ENCODE data around the gene EBLN1.
"Not testable (repeated sequence)": the region's sequence is repeated elsewhere in the genome, so short reads cannot be mapped to it uniquely, and the experiment has no call there.

EBLN1 gene

DNA sequence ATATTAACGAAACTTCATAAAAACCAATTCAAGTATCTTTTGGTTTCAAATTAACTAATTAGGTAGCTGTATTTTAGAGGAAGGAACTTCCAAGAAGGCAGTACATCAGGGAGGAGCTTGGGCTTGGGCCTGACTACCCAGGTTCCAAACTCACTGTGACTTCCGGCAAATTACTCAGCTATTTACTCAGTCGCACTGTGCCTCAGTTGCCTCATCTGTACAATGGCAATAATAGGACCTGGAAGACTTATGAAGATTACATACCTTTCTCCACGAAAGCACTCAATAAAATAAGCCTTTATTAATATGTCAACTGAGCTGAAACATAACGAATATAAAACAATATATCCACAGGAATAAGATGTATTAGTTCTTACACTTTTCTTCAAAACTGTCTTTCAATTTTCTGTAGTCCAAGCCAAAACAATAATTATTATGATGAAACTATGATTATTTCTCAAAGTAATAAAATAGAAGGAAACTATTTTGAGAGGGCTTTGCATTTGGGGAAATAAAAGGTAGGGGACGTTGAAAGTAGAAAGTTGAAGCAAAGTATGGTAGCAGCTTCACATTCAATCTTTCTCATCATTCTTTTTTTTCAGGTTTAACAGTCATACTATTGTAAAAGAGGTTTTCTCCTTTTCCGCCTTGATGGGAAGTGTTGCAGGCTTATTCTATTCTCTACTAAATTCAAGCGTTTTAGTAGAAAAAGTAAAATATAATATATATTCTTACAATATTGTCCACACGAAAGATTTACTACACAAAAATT lies 10.5 kb upstream of the EBLN1 start:
- DNase-seq (ENCODE audit: low read depth): no peak

DNA sequence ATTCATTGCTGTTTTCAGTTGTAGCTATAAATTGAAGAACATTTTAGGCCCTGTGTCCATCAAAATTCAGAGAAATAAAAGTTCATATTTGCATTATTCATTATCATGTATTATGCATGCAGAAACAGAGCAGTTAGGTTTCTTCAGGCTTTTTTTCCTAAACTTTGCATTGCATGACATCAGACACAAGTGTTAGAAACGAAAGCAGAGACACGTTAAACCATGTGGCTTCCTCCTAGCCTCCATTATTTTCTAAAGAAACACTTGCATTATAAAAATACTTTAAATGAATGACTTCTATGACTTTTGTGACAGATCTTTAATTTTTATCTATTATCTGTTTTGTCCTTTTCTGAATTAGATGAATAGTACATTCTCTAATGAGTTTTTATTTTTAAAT lies 8.8 kb upstream of the EBLN1 start:
- no peak for DNase-seq (ENCODE audit: low read depth)

DNA sequence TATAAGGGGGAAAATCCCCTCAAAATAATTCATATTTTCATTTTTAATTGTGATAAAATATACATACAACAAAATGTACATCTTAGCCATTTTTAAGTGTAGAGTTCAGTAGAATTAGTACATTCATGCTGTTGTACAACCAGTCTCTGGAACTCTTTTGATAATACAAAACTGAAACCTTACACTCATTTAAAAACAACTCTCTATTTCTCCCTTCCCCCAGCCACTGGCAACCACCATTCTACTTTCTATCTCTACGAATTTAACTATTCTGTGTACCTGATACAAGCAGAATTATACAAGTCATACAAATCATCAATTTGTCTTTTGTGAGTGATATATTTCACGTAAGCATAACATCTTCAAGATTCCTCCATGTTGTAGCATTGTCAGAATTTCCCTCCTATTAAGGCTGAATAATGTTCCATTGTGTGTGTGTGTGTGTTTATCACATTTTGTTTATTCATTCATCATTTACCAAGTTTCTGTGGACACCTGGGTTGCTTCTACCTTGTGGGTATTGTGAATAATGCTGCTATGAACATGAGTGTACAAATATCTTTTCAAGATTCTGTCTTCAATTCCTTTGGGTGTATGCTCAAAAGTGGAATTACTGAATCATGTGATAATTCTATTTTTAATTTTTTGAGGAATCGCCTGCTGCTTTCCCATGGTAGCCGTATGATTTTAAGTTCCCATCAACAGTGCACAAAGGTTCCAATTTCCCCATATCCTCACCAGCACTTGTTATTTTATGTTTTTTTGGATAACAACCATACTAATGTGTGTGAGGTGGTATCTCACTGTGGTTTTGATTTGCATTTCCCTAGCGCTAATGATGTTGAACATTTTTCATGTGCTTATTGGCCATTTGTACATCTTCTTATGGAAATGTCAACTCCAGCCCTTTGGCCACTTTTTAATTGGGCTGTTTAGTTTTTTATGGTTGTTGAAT lies 4.7 kb upstream of the EBLN1 start:
- DNase-seq (ENCODE audit: low read depth): no peak

DNA sequence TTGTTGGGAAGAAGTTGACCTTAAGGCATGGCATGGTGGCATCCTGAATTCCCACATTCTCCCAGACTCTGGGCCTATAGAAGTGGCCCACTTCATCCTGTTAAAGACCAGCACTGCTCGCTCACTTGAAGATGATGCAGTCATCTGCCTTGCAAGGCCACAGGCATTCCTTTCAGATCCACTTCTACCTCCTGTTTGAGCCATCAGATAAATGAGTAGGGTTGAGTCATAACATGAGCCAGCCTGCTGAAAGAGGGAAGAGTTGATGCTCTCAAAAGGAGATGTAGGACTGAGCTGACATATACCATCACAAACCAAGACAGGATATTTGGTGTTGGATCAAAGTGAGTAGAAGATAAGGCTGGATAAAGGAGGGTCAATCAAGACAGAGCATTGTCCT lies 1.5 kb upstream of the EBLN1 start:
- no peak for DNase-seq (ENCODE audit: low read depth)

DNA sequence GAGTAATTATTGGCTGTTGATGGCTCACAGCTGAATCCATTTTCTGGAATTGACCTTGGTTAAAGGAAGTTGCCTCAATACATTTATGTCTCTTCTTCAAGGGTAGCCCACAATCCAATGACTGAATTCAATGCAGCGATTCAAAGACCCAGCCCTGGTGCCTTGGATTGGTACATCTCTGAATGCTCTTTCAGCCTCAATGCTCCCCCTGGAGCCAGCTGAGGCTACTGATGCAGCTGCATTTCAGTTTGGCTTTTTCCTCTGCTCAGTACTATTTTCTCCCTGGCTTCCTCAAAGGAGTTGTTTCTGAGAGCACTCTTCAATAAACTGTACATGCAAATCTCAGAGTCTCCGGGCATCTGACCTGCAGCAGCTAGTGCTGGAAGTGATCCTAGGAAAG lies 633 bp upstream of the EBLN1 start:
- no peak for DNase-seq (ENCODE audit: low read depth)

DNA sequence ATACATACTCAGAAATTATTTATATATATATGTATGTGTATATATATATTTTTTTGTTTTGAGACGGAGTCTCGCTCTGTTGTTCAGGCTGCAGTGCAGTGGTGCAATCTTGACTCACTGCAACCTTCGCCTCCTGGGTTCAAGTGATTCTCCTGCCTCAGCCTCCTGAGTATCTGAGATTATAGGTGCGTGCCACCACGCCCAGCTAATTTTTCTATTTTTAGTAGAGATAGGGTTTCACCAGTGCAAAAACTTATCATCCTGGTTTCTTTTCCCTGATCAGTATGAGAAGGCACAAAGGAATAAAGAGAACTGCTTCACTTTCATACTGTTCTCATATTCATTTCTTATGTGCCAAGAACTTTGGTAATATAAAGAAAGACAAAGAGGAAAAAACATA lies 731 bp downstream of the EBLN1 start:
- not testable (repeated sequence) for DNase-seq (ENCODE audit: low read depth)

DNA sequence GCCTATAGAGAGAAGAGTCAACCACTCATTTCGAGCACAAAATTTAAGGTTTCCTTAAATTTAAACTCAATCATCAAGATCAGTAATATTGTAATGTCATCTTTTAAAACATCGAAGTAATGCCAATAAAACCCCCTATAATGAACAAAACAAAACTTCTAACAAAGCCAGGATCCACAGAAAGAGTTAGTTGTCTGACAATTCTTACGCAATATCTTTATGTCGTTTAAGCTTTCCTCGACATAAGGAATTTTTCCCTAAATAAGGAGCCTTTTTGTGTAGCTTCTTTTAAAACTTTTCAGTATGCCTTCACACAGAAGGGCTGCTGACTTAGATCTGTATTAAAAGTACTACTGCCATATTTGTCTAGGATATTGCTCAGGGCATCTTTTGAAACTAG lies 7.5 kb downstream of the EBLN1 start:
- no peak for DNase-seq (ENCODE audit: low read depth)

DNA sequence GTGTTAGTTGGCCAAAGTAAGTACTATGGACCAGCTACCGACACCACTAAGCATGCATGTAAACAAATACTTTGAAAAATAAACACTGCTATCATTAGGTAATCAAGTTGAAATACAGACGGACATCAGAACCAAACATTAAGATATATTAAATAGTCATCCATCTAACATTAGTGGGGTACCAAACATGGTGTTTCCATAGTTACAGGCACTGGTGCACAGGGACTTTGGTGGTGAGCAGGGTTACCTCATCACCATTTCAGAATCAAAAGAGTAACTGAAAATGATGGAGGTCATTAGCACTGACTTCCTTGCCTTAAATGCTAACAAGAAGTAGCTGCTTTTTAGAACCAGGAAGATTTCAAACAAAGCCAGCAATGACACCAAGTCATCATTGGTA lies 23.9 kb downstream of the EBLN1 start:
- no peak for DNase-seq (ENCODE audit: low read depth)

DNA sequence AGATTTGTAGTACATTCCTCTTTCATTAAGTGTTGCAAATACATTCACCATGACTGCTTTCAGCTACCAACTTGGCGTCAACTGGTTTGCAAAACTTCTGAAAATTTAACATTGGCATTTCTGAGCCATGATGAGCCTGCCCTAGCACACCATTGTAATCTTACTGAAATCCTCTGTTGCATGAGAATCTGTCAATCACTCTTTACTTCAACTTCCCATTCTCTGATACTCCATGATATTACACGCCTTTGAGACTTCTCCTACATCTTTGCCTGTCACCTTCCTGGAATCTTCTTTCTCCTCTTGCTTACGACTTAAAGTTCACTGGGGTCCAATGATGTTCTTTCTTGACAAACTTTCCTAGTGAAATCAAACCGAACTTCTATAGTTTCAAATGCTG lies 32.2 kb downstream of the EBLN1 start:
- DNase-seq (ENCODE audit: low read depth): no peak

DNA sequence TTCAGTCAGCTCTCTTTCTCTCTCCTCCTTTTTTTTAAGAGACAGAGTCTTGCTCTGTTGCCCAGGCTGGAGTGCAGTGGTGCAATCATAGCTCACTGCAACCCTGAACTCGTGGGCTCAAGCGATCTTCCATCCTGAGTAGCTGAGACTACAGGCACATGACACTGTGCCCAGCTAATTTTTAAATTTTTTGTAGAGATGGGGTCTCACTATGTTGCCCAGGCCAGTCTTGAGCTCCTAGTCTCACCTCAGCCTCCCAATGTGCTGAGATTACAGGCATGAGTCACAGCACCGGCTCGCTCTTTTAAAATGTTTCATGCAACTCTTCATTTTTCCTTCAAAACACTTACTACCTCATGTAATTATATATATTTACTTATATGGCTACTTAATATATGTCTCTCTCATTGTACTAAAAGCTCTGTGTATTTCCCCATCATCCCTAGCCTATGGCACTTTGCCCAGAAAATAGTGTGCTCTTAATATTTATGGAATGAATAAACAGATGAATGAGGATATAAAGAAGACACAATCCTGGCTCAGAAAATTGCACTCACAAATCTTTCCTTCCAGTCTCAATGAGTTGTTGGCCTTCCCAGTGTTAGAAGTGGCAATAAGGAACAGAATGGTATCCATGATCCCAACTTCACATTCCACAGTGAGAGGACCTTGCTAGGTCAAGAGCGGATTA lies 33.9 kb downstream of the EBLN1 start:
- no peak for DNase-seq (ENCODE audit: low read depth)

DNA sequence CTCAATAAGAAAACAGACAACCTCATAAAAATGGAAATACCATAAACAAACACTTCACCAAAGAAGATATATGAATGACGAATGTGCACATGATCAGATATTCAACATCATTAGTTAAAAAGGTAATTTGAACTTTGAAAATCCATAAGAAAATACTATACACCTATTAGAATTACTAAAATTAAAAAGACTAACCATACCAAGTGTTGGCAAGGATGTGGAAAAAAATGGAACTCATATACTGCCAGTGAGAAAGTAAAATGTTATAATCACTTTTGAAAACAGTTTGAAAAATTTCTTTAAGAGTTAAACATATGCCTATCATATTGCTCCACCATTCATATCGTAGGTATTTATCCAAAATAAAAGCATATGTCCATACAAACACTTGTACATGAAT lies 37.1 kb downstream of the EBLN1 start:
- no peak for DNase-seq (ENCODE audit: low read depth)

DNA sequence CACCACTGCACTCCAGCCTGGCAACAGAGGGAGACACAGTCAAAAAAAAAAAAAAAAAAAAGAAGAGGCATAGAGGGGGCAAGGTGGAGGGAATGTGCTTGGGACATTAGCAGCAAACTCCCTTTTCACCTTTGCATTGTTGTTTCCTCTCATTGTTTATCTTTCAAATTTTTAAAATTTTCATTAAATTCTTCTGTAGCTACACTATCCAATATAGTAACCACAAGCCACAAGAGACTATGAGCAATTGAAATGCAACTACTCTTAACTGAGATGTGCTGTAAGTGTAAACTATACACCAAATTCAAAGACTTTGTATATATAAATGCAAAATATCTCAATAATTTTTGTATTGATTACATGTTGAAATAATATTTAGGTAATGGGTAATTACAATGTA lies 43.4 kb downstream of the EBLN1 start:
- no peak for DNase-seq (ENCODE audit: low read depth)

DNA sequence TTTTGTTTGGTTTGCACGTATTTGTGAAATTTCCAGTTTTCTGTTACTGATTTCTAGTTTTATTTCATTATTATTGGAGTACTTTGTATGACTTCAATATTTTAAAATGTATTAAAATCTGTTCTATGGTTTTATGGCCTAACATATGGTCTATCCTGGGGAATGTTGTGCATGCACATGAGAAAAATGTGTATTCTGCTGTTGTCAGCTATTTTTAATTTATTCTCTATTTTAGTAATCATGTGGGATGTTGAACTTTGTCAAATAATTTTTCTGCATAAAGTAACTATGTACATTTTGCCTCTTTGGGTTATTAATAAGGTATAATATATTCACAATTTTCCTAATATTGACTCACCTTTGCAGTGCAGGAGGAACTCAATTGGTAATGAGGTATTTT lies 46.7 kb downstream of the EBLN1 start:
- DNase-seq (ENCODE audit: low read depth): no peak

DNA sequence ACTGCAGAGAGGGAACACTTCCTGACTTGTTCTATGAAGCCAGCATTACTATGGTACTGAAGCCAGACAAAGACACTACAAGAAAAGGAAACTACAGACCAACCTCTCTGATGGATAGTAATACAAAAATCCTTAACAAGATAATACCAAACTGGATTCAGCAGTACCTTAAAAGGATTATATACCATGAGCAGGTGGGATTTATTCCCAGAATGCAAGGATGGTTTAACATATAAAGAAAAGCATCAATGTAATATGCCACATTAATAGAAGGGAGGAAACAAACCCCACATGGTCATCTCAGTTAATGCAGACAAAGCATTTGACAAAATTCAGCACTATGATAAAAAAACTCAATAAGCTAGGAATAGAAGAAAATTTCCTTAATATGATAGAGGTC lies 47.2 kb downstream of the EBLN1 start:
- DNase-seq (ENCODE audit: low read depth): no peak

DNA sequence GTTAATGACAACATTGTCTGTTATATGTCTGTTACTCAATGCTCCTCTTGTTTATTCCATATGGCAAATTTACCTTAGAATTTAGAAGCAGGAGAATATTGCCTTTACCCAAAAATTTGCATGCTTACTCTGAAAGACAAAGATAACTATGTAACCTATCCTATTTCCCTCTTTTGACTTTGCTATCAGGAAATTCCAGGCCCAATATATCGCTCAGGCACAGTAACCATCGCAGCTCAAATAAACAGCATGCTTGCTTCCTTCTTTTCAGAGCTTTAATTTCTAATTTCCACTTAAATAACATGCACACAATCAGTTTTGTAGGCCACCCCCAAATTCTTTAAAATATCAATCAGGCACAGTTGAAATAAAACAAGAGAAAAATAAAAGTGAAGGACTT lies 57.8 kb downstream of the EBLN1 start:
- no peak for DNase-seq (ENCODE audit: low read depth)

DNA sequence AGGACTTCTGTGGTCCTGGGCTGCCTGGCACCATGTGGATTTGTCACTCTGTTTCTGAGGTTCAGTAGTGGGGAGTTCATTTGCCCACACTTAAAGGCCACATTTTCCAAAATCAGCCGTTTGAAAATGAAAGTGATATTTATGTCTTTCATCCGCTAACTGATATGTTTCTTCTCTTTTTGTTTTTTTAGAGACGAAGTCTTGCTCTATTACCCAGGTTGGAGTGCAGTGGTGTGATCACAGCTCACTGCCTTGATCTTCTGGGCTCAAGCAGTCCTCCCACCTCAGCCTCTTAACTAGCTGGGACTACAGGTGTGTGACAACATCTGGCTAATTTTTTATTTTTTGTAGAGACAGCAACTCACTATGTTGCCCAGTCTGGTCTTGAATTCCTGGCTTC lies 58.6 kb downstream of the EBLN1 start:
- no peak for DNase-seq (ENCODE audit: low read depth)
